PC-9 (cell line): ENCODE results near the gene C10orf71. TPM values are rescaled to one million over a fixed set of nuclear protein-coding genes. Genes with fewer than 3 reads are reported as not detected.

Experiments
- BruUV-seq: library from RNA; stranded (reverse); fragments of 400-500 nt; replicated peaks from 2 replicates; lab custom pipeline; 2021; lab: Mats Ljungman, UMichigan
- CTCF ChIA-PET: fragments of 300-600 bp; sonication (Branson Sonifier 250); formaldehyde crosslinking; loops from one replicate; lab custom pipeline; 2022; ENCODE audit warnings: antibody characterized with exemption; lab: Charles Lee
- POLR2A ChIA-PET: fragments of 300-600 bp; sonication (Branson Sonifier 250); formaldehyde crosslinking; loops from one replicate; lab custom pipeline; 2022; ENCODE audit warnings: antibody characterized with exemption; ENCODE audit not compliant: unreplicated experiment; lab: Charles Lee
- DNase-seq, 2 experiments: peaks; one replicate each; pipeline versions ENCODE4 v3.0.0 to v3.0.0-alpha.2; 2015 to 2022; ENCODE audit warnings: mixed read lengths in 1 of 2
- H2AFZ ChIP-seq: fragments of 200-600 bp; sonication (generic); 2 replicates; pipeline ENCODE4 v1.8.1; 2017; ENCODE audit warnings: antibody characterized with exemption
- H3F3A ChIP-seq: fragments of 200-600 bp; sonication (generic); 2 replicates; pipeline ENCODE4 v1.8.1; 2017; ENCODE audit warnings: antibody characterized with exemption, mild to moderate bottlenecking, low read depth; ENCODE audit not compliant: insufficient read depth
- H3K27ac ChIP-seq: fragments of 200-600 bp; sonication (generic); 2 replicates; pipeline ENCODE4 v1.6.1; 2016; ENCODE audit warnings: mixed run types
- H3K27me3 ChIP-seq: fragments of 200-600 bp; sonication (generic); 2 replicates; pipeline ENCODE4 v1.6.1; 2016; ENCODE audit warnings: low read depth, mixed run types; ENCODE audit not compliant: insufficient read depth
- H3K36me3 ChIP-seq: fragments of 200-600 bp; sonication (generic); 2 replicates; pipeline ENCODE4 v1.6.1; 2016; ENCODE audit warnings: low read depth, mixed run types
- H3K4me1 ChIP-seq: fragments of 200-600 bp; sonication (generic); replicated peaks from 2 replicates; pipeline ENCODE4 v1.6.1; 2016; ENCODE audit warnings: mixed run types; ENCODE audit not compliant: insufficient read depth
- H3K4me2 ChIP-seq: fragments of 200-600 bp; sonication (generic); 2 replicates; pipeline ENCODE4 v1.6.1; 2017; ENCODE audit warnings: mixed run types
- H3K4me3 ChIP-seq: fragments of 200-600 bp; sonication (generic); 2 replicates; pipeline ENCODE4 v1.6.1; 2016; ENCODE audit warnings: mixed run types
- H3K79me2 ChIP-seq: fragments of 200-600 bp; sonication (generic); 2 replicates; pipeline ENCODE4 v1.6.1; 2017; ENCODE audit warnings: low read depth, mixed run types
- H3K9me2 ChIP-seq: fragments of 200-600 bp; sonication (generic); 2 replicates; pipeline ENCODE4 v1.8.1; 2017; ENCODE audit warnings: mild to moderate bottlenecking; ENCODE audit not compliant: insufficient read depth
- H3K9me3 ChIP-seq: fragments of 200-600 bp; sonication (generic); 2 replicates; pipeline ENCODE4 v1.8.1; 2016; ENCODE audit warnings: low read depth; ENCODE audit not compliant: insufficient read depth
- H4K20me1 ChIP-seq: fragments of 200-600 bp; sonication (generic); 2 replicates; pipeline ENCODE4 v1.8.1; 2017; ENCODE audit not compliant: insufficient read depth
- EZH2 ChIP-seq: fragments of 200-600 bp; sonication (generic); IDR thresholded peaks from 2 replicates; pipeline ENCODE4 v1.8.0; 2017; ENCODE audit warnings: antibody characterized with exemption, low read depth
- intact Hi-C: fragments of 100-400 bp; cut with micrococcal nuclease; formaldehyde crosslinking; loops from one replicate; pipeline ENCODE4 v1.10.0; 2022; ENCODE audit not compliant: unreplicated experiment
- total RNA-seq: library from RNA; stranded (reverse); gene quantifications from 2 replicates; pipeline ENCODE4 v1.2.3, GENCODE V29; 2021
- TF ChIP-seq, protein P1 (sequence below): fragments of 200-600 bp; sonication (generic); conservative IDR thresholded peaks from 2 replicates; pipeline ENCODE4 v1.6.1; 2017; ENCODE audit warnings: mixed run types, antibody characterized with exemption, mild to moderate bottlenecking, moderate library complexity

C10orf71 gene
- total RNA-seq, 1 experiment from 2014 or later, result not detected

GRCh38 chr10:49350846-49351532 lies 52.0 kb downstream of the C10orf71 start:
- Histone ChIP-seq H3K9me3 (no peaks in the 10 kb centered on the region), H3K79me2 (no peaks in the 10 kb centered on the region), H2AFZ (no peak overlapping the region), H3K4me1 (no peaks in the 10 kb centered on the region), H4K20me1 (no peaks in the 10 kb centered on the region; the same call in 1 of the 2 replicates), H3K36me3 (no peaks in the 10 kb centered on the region), H3K9me2 (no peaks in the 10 kb centered on the region), H3K4me2 (no peak overlapping the region), H3K27ac (no peak overlapping the region), H3K27me3 (peaks cover 36% of the 10 kb centered on the region; the same call in 1 of the 2 replicates), H3F3A (no peaks in the 10 kb centered on the region), H3K4me3 (no peak overlapping the region)
- ChIA-PET CTCF (no interaction called here), POLR2A (no interaction called here)
- TF ChIP-seq EZH2, result no peak
- no peak for DNase-seq
- intact Hi-C loops, result no loop called here
- BruUV-seq, result no TSS peak

DNA sequence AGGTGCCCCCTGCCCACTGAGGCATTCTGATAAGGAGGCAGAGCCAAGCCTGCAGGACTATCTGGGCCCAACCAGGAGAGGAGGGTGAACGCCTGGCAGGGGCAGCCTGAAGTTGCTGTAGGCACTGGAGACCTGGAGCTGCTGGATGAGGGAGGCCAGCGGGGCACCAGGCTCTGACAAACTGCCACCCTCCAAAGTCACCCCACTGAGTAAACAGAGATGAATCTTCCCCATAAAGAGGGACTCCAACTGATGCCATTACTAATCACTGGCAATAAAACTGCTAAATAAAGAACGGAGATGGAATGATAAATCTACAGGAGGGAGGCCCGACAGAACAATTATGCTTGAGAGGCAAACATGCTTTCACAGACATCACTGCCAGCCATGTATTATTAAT lies 52.7 kb downstream of the C10orf71 start:
- POLR2A ChIA-PET, result no interaction called here
- no peak overlapping the region for H3K4me2 ChIP-seq
- BruUV-seq, result no TSS peak
- peaks cover 39% of the 10 kb centered on the region; the same call in 1 of the 2 replicates for H3K27me3 ChIP-seq
- no peaks in the 10 kb centered on the region for H3K9me3 ChIP-seq
- DNase-seq, result no peak
- no peaks in the 10 kb centered on the region for H3K36me3 ChIP-seq
- no peaks in the 10 kb centered on the region for H3K79me2 ChIP-seq
- intact Hi-C loops, result no loop called here
- H4K20me1 ChIP-seq, result no peaks in the 10 kb centered on the region; the same call in 1 of the 2 replicates
- no peak overlapping the region for H3K27ac ChIP-seq
- no peaks in the 10 kb centered on the region for H3K4me1 ChIP-seq
- H2AFZ ChIP-seq, result no peak overlapping the region
- TF ChIP-seq, protein P1, sequence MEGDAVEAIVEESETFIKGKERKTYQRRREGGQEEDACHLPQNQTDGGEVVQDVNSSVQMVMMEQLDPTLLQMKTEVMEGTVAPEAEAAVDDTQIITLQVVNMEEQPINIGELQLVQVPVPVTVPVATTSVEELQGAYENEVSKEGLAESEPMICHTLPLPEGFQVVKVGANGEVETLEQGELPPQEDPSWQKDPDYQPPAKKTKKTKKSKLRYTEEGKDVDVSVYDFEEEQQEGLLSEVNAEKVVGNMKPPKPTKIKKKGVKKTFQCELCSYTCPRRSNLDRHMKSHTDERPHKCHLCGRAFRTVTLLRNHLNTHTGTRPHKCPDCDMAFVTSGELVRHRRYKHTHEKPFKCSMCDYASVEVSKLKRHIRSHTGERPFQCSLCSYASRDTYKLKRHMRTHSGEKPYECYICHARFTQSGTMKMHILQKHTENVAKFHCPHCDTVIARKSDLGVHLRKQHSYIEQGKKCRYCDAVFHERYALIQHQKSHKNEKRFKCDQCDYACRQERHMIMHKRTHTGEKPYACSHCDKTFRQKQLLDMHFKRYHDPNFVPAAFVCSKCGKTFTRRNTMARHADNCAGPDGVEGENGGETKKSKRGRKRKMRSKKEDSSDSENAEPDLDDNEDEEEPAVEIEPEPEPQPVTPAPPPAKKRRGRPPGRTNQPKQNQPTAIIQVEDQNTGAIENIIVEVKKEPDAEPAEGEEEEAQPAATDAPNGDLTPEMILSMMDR, result no peak
- TF ChIP-seq EZH2, result no peak
- CTCF ChIA-PET, result no interaction called here
- no peaks in the 10 kb centered on the region for H3F3A ChIP-seq
- no peak overlapping the region for H3K4me3 ChIP-seq
- peaks cover 5% of the 10 kb centered on the region; the same call in 1 of the 2 replicates for H3K9me2 ChIP-seq

- Histone ChIP-seq H3K4me3 (no peak overlapping the region), H3K36me3 (no peaks in the 10 kb centered on the region), H2AFZ (no peak overlapping the region), H3K9me3 (0 out of 2 replicates have a peak, but pooled peaks cover under 1% of the 10 kb centered on the region), H3F3A (no peaks in the 10 kb centered on the region), H4K20me1 (no peaks in the 10 kb centered on the region; the same call in 1 of the 2 replicates), H3K4me2 (no peak overlapping the region), H3K9me2 (peaks cover 5% of the 10 kb centered on the region; the same call in 1 of the 2 replicates), H3K27me3 (peaks cover 39% of the 10 kb centered on the region; the same call in 1 of the 2 replicates), H3K79me2 (no peaks in the 10 kb centered on the region), H3K4me1 (no peaks in the 10 kb centered on the region), H3K27ac (no peak overlapping the region)
- BruUV-seq, result no TSS peak
- TF ChIP-seq, protein P1, result no peak
- no peak for TF ChIP-seq EZH2
- CTCF ChIA-PET, result no interaction called here
- POLR2A ChIA-PET, result no interaction called here
- intact Hi-C loops, result no loop called here
- no peak for DNase-seq
Measured at GRCh38 chr10:49352323-49352722, 53.4 kb downstream of the C10orf71 start.
